Bone marrow (tissue), 2 donors: Measurements from ENCODE around the gene HPS3.
"Not testable (repeated sequence)": the region's sequence is repeated elsewhere in the genome, so short reads cannot be mapped to it uniquely, and the experiment has no call there.

Experiments
- DNase-seq, 2 donors: peaks; one replicate each; lab custom pipeline; 2025; lab: John Stamatoyannopoulos, UW

The HPS3 gene

GRCh38 chr3:149129326-149130205 lies at the start of gene HPS3:
TSS of gene HPS3 (plus strand) at chr3:149129638. CDS start at chr3:149129724, 86 bp downstream.
- DNase-seq = peak; percentile 59 to 69

GRCh38 chr3:149080011-149080698 lies 49.3 kb upstream of the HPS3 start:
- no peak for DNase-seq

- no peak for DNase-seq
These were observed 48.7 kb upstream of the HPS3 start for GRCh38 chr3:149080699-149081091.

GRCh38 chr3:149081772-149082171 lies 47.7 kb upstream of the HPS3 start:
- DNase-seq = no peak

GRCh38 chr3:149085828-149086231 lies 43.6 kb upstream of the HPS3 start:
- peak in 1 of 2 donors; percentile 42 for DNase-seq

- DNase-seq = peak; percentile 59 to 96
These were observed 43.0 kb upstream of the HPS3 start, which contains the start of gene HLTF for GRCh38 chr3:149086232-149086988. TSS of gene HLTF (minus strand) at chr3:149086533. CDS start at chr3:149086336, 197 bp downstream.

GRCh38 chr3:149087208-149087607 lies 42.2 kb upstream of the HPS3 start:
- no peak for DNase-seq

- no peak for DNase-seq
These were observed 40.0 kb upstream of the HPS3 start for GRCh38 chr3:149089395-149089794.

GRCh38 chr3:149090461-149090860 lies 39.0 kb upstream of the HPS3 start:
- DNase-seq = no peak

- no peak for DNase-seq
These were observed 38.5 kb upstream of the HPS3 start for GRCh38 chr3:149090907-149091306.

GRCh38 chr3:149091983-149092382 lies 37.5 kb upstream of the HPS3 start:
- no peak for DNase-seq

- DNase-seq = no peak
These were observed 34.0 kb upstream of the HPS3 start for GRCh38 chr3:149095487-149095886.

GRCh38 chr3:149097987-149098386 lies 31.5 kb upstream of the HPS3 start:
- DNase-seq = not testable (repeated sequence)

GRCh38 chr3:149101154-149101553 lies 28.3 kb upstream of the HPS3 start:
- no peak for DNase-seq

GRCh38 chr3:149101641-149102040 lies 27.8 kb upstream of the HPS3 start:
- DNase-seq = no peak

GRCh38 chr3:149104484-149104883 lies 25.0 kb upstream of the HPS3 start:
- no peak for DNase-seq

GRCh38 chr3:149114458-149114857 lies 15.0 kb upstream of the HPS3 start:
- no peak for DNase-seq

GRCh38 chr3:149115114-149115513 lies 14.3 kb upstream of the HPS3 start:
- DNase-seq = no peak

- no peak for DNase-seq
These were observed 10.7 kb upstream of the HPS3 start for GRCh38 chr3:149118724-149119123.

GRCh38 chr3:149119466-149119865 lies 10.0 kb upstream of the HPS3 start:
- DNase-seq = no peak

- DNase-seq = peak in 1 of 2 donors; percentile 53
These were observed 9.1 kb upstream of the HPS3 start for GRCh38 chr3:149120051-149120972.
